Hematopoietic multipotent progenitor cell treated with erythropoietin and hydrocortisone succinate and interleukin-3 and kit ligand, for 17 days (in vitro differentiated cells): Measurements from ENCODE around the gene MR1.
"Not testable (repeated sequence)": the region's sequence is repeated elsewhere in the genome, so short reads cannot be mapped to it uniquely, and the experiment has no call there.

Source experiments
- DNase-seq: peaks from one replicate; pipeline ENCODE4 v3.0.0-alpha.2; 2015; ENCODE audit warnings: low spot score

MR1 gene

DNA sequence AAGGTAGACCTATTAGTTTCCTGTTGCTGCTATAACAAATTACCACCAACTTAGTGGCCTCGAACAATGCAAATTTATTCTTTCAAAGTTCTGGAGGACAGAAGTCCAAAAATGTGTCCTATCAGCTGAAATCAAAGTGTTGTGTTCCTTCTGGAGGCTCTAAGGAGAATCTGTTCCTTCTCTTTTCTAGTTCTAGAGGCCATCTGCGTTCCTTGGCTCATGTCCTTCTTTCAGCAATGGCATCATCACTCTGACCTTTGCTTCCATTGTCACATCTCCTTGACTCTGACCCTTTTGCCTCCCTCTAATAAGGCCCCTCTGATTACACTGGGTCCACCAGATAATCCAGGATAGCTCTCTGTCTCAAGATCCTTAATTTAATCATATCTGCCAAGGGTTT is 1.2 kb upstream of the MR1 start:
- DNase-seq = no peak

DNA sequence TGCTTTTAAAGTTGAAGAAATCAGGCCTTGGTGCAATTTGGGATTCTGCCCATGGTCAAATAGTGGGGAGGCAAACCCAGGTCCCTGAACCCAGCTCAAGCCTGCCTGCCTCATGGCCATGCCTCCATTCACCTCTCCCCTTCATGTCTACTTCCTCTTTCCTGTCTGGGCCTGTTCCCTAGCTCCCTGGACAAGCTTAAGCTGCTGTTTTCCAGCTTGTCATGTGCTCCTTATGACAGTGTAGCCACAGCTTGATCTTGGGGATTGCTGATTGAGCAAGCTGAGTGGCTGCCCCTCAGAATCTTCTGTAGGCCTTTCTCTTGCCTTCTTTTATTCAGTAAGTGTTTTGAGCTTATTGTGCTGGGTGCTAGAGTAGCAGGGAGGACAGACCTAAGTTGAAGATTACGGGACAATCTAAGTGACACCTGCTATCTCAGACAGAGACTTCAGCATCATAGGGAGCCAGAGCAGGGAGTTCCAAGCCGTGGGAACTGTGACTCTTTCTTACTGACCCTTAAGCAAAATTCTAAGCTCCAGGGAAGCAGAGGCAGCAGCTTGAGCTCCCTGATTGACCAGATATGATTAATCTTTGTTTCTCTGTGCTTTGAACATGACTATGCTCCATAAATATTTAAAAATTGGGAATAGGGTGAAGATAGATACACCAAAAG is 520 bp upstream of the MR1 start:
- DNase-seq = no peak

GRCh38 chr1:181035210-181035609 is 1.4 kb downstream of the MR1 start:
- not testable (repeated sequence) for DNase-seq

DNA sequence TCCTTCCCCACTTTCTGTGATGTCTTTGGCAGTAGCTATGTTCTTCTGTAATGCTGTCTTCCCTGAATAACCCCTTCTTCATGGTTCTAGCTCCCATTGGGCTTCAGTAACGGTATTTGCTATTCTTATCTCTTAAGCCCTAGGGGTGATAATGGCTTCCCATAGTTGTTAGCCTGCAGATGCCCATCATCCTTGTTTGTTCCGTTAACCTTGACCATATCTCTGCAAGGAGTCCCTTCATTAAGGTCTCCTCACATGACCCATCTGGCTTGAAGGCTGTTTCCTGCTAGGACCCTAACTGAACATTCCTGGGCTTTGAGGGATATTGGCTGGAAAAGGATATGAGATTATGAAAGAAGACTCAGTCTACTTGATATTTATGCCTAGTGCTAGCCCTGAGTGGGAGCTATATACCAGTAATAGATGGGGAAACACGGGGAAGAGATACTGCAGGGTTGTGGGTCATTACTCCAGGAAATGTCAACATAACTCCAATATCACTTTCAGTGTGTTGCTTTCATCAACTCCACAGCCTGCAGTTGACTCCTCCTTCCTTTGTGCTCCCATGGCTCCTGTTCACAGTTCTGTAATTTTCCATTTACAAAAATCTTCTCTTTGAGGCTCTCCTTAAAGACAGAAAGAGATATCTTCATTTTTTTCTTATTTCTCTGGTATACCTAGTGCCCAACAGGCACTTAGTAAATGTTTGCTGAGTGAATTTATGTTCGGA is 2.5 kb downstream of the MR1 start:
- DNase-seq = peak; percentile 16

- no peak for DNase-seq
These were observed 3.6 kb downstream of the MR1 start for GRCh38 chr1:181037386-181037785.

DNA sequence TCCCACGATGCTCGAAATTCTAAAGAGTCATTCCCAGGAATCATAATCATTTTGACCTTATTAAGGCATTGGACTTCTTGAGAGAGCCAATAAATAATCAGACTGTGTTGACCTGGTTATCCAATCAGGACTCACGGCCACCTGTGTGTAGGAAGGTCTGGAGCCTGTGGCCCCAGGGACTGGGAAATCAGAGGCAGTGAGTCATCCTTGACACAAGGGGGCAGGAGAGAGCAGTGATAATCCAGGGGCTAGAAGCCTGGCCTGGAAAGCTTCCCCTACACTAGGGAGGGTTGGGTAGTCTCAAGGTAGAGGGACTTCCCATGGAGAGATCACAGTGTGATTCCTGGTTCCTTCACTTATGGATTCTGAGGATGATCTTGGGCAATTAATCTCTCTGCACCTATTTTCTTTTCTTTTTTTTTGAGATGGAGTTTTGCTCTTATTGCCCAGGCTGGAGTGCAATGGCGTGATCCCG is 4.7 kb downstream of the MR1 start:
- DNase-seq = peak; percentile 91

GRCh38 chr1:181040284-181040865 is 6.6 kb downstream of the MR1 start:
- DNase-seq = no peak

DNA sequence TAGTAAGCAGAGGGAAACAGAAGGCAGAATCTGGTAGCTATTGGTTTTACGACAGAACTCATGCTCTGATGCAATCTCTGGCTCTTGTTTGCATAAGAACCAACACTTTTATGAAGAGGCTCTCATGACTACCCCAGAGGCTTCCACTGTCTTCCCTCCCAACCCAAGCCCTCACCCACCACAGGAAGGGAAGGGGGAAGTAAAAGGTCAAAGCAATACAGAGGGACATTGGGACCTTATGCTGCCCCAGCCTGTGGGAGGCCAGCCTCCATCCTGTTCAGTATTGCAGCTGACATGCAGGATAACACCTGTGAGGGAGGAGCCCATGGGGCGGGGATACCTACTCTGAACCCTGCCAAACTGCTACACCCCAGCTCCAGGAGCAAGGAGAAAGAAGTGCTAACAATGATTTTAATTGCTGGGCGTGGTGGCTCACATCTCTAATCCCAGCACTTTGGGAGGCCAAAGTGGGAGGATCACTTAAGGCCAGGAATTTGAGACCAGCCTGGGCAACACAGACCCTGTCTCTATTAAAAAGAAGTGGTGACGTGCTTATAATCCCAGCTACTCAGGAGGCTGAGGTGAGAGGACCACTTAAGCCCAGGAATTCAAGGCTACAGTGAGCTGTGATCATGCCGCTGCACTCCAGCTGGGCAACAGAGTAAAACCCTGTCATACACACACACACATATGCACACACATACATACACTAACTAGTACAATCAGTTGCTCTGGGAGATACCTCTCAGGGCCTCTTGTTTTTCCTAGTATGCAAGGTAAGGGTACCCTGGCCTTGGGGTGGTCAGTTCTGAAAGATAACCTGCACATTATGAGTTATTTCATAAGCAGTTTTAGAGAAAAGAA is 9.5 kb downstream of the MR1 start:
- no peak for DNase-seq

DNA sequence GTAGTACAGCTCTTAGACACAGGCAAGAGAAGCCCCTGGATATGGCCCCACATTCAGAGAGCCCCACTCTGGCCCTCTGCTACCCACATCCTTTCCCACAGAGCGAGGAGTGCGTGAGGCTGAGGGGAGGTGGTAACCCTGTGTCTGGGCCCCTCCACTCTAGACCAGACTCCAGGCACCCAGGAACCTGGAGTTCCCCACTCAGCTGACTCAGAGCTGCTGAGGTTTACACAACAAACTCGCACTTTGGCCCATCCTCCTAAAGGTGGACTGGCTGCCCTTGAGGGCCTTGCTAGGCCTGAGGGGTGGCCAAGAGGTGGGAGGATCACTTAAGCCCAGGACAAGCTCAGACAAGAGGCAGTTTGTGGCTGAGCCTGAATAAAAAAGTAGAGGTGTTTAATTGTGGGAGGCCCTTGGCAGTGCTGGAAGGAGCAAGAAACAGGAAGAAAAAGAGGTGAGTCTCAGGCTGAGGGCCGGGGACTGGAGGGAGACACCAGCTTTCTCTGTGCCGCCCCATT is 10.7 kb downstream of the MR1 start:
- no peak for DNase-seq

- DNase-seq = not testable (repeated sequence)
These were observed 12.2 kb downstream of the MR1 start for GRCh38 chr1:181045946-181046345.

GRCh38 chr1:181049378-181049777 is 15.6 kb downstream of the MR1 start:
- no peak for DNase-seq

DNA sequence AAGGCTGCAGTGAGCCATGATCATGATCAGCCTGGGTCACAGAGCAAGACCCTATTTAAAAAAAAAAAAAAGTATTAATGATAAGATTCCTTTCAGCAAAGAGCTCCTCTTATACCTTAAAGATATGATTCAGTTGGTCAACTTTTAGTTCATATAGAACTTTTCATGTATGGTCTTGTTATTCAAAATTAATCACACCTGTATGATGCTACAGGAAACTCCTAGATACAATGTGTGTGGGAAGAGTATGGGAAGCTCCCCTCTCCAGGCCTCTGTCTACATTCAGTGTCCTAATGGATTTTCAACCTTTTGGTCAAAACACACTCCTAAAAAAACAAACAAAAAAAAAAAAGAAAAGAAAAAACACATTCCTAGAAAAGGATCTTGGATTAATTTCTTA is 17.1 kb downstream of the MR1 start:
- DNase-seq = no peak

DNA sequence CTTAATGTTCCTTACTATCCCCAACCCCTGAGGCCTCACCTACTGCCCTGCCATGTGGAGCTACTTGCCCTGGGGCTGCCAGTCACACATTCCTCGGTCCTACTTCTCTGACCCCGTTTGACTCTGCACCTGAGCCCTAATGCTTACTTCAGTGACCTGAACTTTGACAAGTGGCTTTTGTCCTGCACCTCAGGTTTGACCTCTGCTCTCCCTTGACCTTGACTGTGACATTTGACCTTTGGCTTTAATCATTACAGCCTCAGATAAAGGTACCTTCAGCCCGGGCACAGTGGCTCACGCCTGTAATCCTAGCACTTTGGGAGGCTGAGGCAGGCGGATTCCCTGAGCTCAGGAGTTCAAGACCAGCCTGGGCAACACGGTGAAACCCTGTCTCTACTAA is 22.8 kb downstream of the MR1 start:
- DNase-seq = no peak

- DNase-seq = no peak
These were observed 23.3 kb downstream of the MR1 start for GRCh38 chr1:181057079-181057478.

DNA sequence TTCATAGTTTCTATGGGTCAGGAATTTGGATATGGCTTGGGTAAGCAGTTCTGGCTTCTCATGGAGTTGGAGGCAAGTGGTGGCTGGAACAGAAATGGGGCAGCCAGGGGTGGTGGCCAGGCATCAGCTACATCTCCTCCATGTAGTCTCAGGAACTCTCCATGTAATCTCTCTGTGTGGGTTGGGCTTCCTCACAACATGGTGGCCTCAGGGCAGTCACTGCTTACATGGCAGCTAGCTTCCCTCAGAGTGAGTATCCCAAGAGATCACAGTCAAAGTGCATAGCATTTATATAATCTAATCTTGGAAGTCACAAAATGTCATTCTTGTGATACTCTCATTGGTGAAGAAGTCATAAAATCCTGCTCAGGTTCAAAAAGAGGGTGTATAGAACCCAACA is 25.7 kb downstream of the MR1 start:
- DNase-seq = no peak

DNA sequence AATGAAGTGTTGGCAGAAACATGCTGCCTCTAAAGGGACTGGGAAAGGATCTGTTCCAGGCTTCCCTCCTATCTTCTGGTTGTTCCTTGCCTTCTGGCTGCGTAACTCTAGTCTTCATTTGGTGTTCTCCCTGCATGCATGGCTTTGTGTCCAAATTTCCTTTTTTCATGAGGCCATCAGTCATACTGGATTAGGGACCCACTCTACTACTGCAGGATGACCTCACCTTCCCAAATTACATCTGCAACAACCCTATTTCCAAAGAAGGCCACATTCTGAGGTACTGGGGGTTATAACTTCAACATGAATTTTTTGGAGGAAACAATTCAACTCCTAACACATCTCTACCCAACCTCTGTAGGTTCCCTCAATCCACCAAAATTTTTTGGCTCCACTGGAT is 26.3 kb downstream of the MR1 start:
- no peak for DNase-seq

GRCh38 chr1:181060947-181061346 is 27.2 kb downstream of the MR1 start:
- DNase-seq = not testable (repeated sequence)

DNA sequence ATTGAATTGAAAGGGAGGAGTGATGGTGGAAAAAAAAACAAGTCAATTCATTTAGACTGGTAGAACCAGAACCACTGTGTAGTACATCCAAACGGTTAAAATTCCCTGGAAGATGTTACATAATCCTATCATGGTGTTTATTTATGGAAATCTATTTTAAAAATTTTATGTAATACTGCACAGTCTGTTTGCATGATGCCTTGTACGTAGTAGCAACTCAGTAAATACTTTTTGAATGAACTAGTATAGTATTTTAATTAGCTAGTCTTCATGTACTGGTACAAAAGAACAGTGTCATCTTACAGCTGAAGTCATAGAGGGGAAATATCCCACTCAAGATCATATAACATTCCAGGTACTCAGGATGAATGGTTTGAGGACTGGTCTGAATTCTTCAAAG is 27.7 kb downstream of the MR1 start:
- DNase-seq = no peak

DNA sequence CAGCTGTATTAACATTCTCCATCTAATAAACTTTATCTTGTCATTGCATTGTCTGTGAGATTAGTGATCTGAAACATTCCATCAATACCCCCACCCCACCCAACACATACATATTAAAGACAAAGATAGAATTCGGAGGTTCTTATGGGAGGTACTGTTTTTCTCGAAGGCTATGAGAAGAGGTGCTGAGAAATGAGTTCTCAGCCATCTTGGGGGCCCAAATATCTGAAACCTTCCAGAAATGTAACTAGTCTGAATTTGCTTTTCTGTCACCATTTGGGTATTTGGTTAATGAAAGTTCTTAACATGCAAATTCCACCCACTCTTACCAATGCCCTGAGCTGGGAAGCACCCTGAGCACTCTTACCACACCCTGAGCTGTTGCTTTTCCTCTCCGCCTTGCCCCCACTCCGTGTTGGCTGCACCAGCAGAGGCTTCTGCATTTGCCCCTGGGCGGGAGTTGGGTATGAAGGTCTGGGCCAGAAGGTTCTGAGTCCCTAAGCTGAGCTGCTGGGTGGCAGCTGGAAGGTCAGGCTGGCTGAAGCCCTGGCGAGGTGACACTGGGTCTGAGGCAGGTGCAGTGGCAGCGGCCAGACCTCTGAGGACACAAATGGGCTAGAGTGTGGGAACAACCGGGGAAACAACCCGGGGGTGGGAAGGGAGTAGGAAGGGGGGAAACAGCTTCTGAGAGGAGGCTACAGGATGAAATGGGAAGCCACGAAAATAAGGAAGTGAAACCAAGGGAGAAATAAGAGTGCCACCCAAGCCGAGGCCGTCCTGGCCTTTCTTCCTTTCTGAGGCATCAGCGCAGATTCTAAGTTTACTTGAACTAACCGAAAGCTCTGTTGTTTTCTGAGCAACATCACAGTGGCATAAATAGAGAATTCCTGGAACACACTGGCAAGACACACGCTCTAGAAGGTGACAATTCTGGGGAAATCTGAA is 28.4 kb downstream of the MR1 start:
- no peak for DNase-seq

DNA sequence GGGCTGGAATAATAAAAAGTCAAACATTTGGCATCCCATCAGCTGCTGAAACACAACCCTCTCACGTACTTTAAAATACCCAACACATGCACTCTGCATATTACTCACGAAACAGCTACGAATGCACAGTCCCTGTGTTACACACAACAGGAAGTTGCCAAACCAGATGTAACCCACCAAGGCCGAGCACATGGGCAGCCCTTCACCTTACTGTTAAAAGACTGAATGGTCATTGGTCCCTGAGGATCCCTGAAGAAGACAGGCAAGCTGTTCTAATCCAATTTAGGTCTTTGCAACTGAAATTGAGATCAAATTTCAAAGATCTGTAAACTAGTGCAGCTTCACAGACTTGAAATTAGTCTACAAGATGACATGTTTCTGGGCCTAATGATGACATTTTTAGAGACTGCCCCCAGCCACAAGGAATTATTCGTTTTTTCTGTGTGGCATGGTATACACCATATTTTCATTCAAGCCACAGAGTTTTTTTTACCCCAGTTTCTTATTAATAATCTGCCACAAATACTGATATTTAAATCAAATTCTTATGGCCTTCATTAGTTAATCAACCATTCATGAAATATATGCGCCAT is 29.1 kb downstream of the MR1 start:
- DNase-seq = no peak
